OCI-LY3 (cell line): ENCODE data around the gene TRIM44.

Source experiments
- EZH2phosphoT487 ChIP-seq: fragments of 200-600 bp; shearing (Covaris generic); IDR thresholded peaks from 2 replicates; pipeline ENCODE4 v1.6.1; 2018; ENCODE audit warnings: antibody characterized with exemption, mixed run types, low read depth
- TF ChIP-seq, protein P1 (sequence below): fragments of 200-600, 300-600 bp; sonication (generic); IDR thresholded peaks from 2 replicates; pipeline ENCODE4 v1.5.1; 2014; ENCODE audit warnings: antibody characterized with exemption, low read length, low read depth

DNA sequence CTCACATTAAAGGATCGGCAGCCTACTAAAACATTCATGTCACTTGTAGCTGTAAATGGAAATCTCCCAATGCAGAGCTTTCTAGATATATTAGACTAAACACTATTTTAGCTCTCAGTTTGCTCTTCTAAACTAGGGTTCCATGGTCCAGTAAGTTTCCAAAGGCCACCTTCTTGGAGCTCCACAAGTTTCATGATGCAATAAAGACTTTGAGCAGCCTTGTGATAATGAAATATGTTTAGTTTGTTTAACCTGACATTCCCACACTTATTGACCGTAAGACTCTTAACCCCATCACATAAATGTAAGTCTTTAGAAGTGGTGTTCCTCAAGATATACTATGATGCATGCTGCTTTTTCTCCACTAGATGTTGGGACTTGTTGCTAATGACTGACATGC is 87.7 kb downstream of the TRIM44 start:
- TF ChIP-seq, protein P1, sequence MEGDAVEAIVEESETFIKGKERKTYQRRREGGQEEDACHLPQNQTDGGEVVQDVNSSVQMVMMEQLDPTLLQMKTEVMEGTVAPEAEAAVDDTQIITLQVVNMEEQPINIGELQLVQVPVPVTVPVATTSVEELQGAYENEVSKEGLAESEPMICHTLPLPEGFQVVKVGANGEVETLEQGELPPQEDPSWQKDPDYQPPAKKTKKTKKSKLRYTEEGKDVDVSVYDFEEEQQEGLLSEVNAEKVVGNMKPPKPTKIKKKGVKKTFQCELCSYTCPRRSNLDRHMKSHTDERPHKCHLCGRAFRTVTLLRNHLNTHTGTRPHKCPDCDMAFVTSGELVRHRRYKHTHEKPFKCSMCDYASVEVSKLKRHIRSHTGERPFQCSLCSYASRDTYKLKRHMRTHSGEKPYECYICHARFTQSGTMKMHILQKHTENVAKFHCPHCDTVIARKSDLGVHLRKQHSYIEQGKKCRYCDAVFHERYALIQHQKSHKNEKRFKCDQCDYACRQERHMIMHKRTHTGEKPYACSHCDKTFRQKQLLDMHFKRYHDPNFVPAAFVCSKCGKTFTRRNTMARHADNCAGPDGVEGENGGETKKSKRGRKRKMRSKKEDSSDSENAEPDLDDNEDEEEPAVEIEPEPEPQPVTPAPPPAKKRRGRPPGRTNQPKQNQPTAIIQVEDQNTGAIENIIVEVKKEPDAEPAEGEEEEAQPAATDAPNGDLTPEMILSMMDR, result no peak
- TF ChIP-seq EZH2phosphoT487, result no peak
